ENCODE measurements around the gene MMADHC. TPM values are rescaled to one million over a fixed set of nuclear protein-coding genes. Genes with fewer than 3 reads are reported as not detected.

MMADHC gene
- 98.1 TPM for polyA plus RNA-seq
- long read RNA-seq, donor 1, transcript MMADHC-203 (7 exons, 1,726 nt) = minor isoform, 5 of 31 reads
- long read RNA-seq, donor 1, transcript MMADHC-201 (8 exons, 1,436 nt) = major isoform, 26 of 31 reads
- long read RNA-seq, donor 1, partial matches to known transcripts = 0 of 31 reads
- long read RNA-seq, donor 1, other reads (novel, unspliced or antisense) = 0 of 31 reads
- long read RNA-seq, donor 2, transcript MMADHC-201 (8 exons, 1,436 nt) = major isoform, 55 of 88 reads
- long read RNA-seq, donor 2, transcript MMADHC-203 (7 exons, 1,726 nt) = minor isoform, 9 of 88 reads
- long read RNA-seq, donor 2, partial matches to known transcripts = 23 of 88 reads
- long read RNA-seq, donor 2, other reads (novel, unspliced or antisense) = 0 of 88 reads
- long read RNA-seq, donor 3 = 0 reads
- long read RNA-seq, donor 4, transcript MMADHC-201 (8 exons, 1,436 nt) = major isoform, 10 of 10 reads
- long read RNA-seq, donor 4, partial matches to known transcripts = 0 of 10 reads
- long read RNA-seq, donor 4, other reads (novel, unspliced or antisense) = 0 of 10 reads
- long read RNA-seq, donor 5, transcript MMADHC-201 (8 exons, 1,436 nt) = major isoform, 25 of 28 reads
- long read RNA-seq, donor 5, partial matches to known transcripts = 0 of 28 reads
- long read RNA-seq, donor 5, other reads (novel, unspliced or antisense) = 0 of 28 reads
- long read RNA-seq, donor 6, transcript MMADHC-203 (7 exons, 1,726 nt) = minor isoform, 6 of 50 reads
- long read RNA-seq, donor 6, transcript MMADHC-201 (8 exons, 1,436 nt) = major isoform, 43 of 50 reads
- long read RNA-seq, donor 6, partial matches to known transcripts = 0 of 50 reads
- long read RNA-seq, donor 6, other reads (novel, unspliced or antisense) = 0 of 50 reads
- long read RNA-seq, donor 7, transcript MMADHC-201 (8 exons, 1,436 nt) = major isoform, 28 of 30 reads
- long read RNA-seq, donor 7, partial matches to known transcripts = 0 of 30 reads
- long read RNA-seq, donor 7, other reads (novel, unspliced or antisense) = 0 of 30 reads
- long read RNA-seq, donor 8, transcript MMADHC-203 (7 exons, 1,726 nt) = minor isoform, 8 of 71 reads
- long read RNA-seq, donor 8, transcript MMADHC-201 (8 exons, 1,436 nt) = major isoform, 48 of 71 reads
- long read RNA-seq, donor 8, partial matches to known transcripts = 15 of 71 reads
- long read RNA-seq, donor 8, other reads (novel, unspliced or antisense) = 0 of 71 reads
- long read RNA-seq, donor 9, transcript MMADHC-203 (7 exons, 1,726 nt) = minor isoform, 9 of 67 reads
- long read RNA-seq, donor 9, transcript MMADHC-201 (8 exons, 1,436 nt) = major isoform, 41 of 67 reads
- long read RNA-seq, donor 9, partial matches to known transcripts = 16 of 67 reads
- long read RNA-seq, donor 9, other reads (novel, unspliced or antisense) = 0 of 67 reads
- long read RNA-seq, donor 10, transcript MMADHC-201 (8 exons, 1,436 nt) = major isoform, 46 of 58 reads
- long read RNA-seq, donor 10, transcript MMADHC-203 (7 exons, 1,726 nt) = minor isoform, 6 of 58 reads
- long read RNA-seq, donor 10, partial matches to known transcripts = 6 of 58 reads
- long read RNA-seq, donor 10, other reads (novel, unspliced or antisense) = 0 of 58 reads
- long read RNA-seq, donor 11, transcript MMADHC-201 (8 exons, 1,436 nt) = major isoform, 35 of 39 reads
- long read RNA-seq, donor 11, partial matches to known transcripts = 0 of 39 reads
- long read RNA-seq, donor 11, other reads (novel, unspliced or antisense) = 0 of 39 reads

- WGBS (ENCODE audit: insufficient coverage, low lambda C conversion rate) = 0% methylated on average over 2 of the region's 45 CpGs
- Histone ChIP-seq H3K9me3 (ENCODE audit: control insufficient read depth, low read depth, low read length) (no peaks in the 10 kb centered on the region), H3K27ac (ENCODE audit: low read length) (peak within 1 kb of the TSS; percentile 99), H3K4me1 (ENCODE audit: control insufficient read depth, insufficient read depth, low read length) (peaks cover 4% of the 10 kb centered on the region), H3K4me3 (ENCODE audit: low read length) (peak within 1 kb of the TSS; percentile 91), H3K36me3 (ENCODE audit: control insufficient read depth, insufficient read depth, low read length) (peaks cover 5% of the 10 kb centered on the region), H3K27me3 (ENCODE audit: control insufficient read depth, insufficient read depth, low read length) (no peaks in the 10 kb centered on the region)
- DNase-seq = peak; percentile 97
These were observed at the start of gene MMADHC for GRCh38 chr2:149587220-149587949. Gene MMADHC (minus strand): TSS chr2:149587775. CDS start chr2:149587097, 678 bp downstream.

- WGBS (ENCODE audit: insufficient coverage, low lambda C conversion rate) = 40% methylated on average over 1 of the region's 5 CpGs
- no peak overlapping the region for H3K27ac ChIP-seq (ENCODE audit: low read length)
- no peaks in the 10 kb centered on the region for H3K27me3 ChIP-seq (ENCODE audit: control insufficient read depth, insufficient read depth, low read length)
- H3K9me3 ChIP-seq (ENCODE audit: control insufficient read depth, low read depth, low read length) = no peaks in the 10 kb centered on the region
- H3K36me3 ChIP-seq (ENCODE audit: control insufficient read depth, insufficient read depth, low read length) = no peaks in the 10 kb centered on the region
- H3K4me3 ChIP-seq (ENCODE audit: low read length) = no peak overlapping the region
- H3K4me1 ChIP-seq (ENCODE audit: control insufficient read depth, insufficient read depth, low read length) = no peaks in the 10 kb centered on the region
- DNase-seq = no peak
These were observed 46.5 kb upstream of the MMADHC start for GRCh38 chr2:149634103-149634502.

GRCh38 chr2:149630445-149630844 lies 42.9 kb upstream of the MMADHC start:
- no peak for DNase-seq

GRCh38 chr2:149629026-149629425 lies 41.5 kb upstream of the MMADHC start:
- Histone ChIP-seq H3K36me3 (ENCODE audit: control insufficient read depth, insufficient read depth, low read length) (no peaks in the 10 kb centered on the region), H3K4me1 (ENCODE audit: control insufficient read depth, insufficient read depth, low read length) (no peaks in the 10 kb centered on the region), H3K27ac (ENCODE audit: low read length) (no peak overlapping the region), H3K4me3 (ENCODE audit: low read length) (no peak overlapping the region), H3K9me3 (ENCODE audit: control insufficient read depth, low read depth, low read length) (no peaks in the 10 kb centered on the region), H3K27me3 (ENCODE audit: control insufficient read depth, insufficient read depth, low read length) (no peaks in the 10 kb centered on the region)
- DNase-seq = no peak

More at GRCh38 chr2:149630445-149630844, 42.9 kb upstream of the MMADHC start:
- Histone ChIP-seq H3K27me3 (ENCODE audit: control insufficient read depth, insufficient read depth, low read length) (no peaks in the 10 kb centered on the region), H3K4me3 (ENCODE audit: low read length) (no peak overlapping the region), H3K9me3 (ENCODE audit: control insufficient read depth, low read depth, low read length) (no peaks in the 10 kb centered on the region), H3K36me3 (ENCODE audit: control insufficient read depth, insufficient read depth, low read length) (no peaks in the 10 kb centered on the region), H3K27ac (ENCODE audit: low read length) (no peak overlapping the region), H3K4me1 (ENCODE audit: control insufficient read depth, insufficient read depth, low read length) (no peaks in the 10 kb centered on the region)
- no CpG with 5 or more reads among the region's 1 CpG for WGBS (ENCODE audit: insufficient coverage, low lambda C conversion rate)

GRCh38 chr2:149627111-149627801 lies 39.7 kb upstream of the MMADHC start:
- no peaks in the 10 kb centered on the region for H3K9me3 ChIP-seq (ENCODE audit: control insufficient read depth, low read depth, low read length)

GRCh38 chr2:149625671-149626070 lies 38.1 kb upstream of the MMADHC start:
- no peaks in the 10 kb centered on the region for H3K4me1 ChIP-seq (ENCODE audit: control insufficient read depth, insufficient read depth, low read length)
- H3K27me3 ChIP-seq (ENCODE audit: control insufficient read depth, insufficient read depth, low read length) = no peaks in the 10 kb centered on the region
- H3K9me3 ChIP-seq (ENCODE audit: control insufficient read depth, low read depth, low read length) = no peaks in the 10 kb centered on the region
- H3K27ac ChIP-seq (ENCODE audit: low read length) = no peak overlapping the region
- H3K36me3 ChIP-seq (ENCODE audit: control insufficient read depth, insufficient read depth, low read length) = no peaks in the 10 kb centered on the region
- WGBS (ENCODE audit: insufficient coverage, low lambda C conversion rate) = no CpG with 5 or more reads among the region's 2 CpGs
- no peak overlapping the region for H3K4me3 ChIP-seq (ENCODE audit: low read length)
- no peak for DNase-seq

More at GRCh38 chr2:149627111-149627801, 39.7 kb upstream of the MMADHC start:
- Histone ChIP-seq H3K27me3 (ENCODE audit: control insufficient read depth, insufficient read depth, low read length) (no peaks in the 10 kb centered on the region), H3K4me3 (ENCODE audit: low read length) (no peak overlapping the region), H3K27ac (ENCODE audit: low read length) (no peak overlapping the region), H3K4me1 (ENCODE audit: control insufficient read depth, insufficient read depth, low read length) (no peaks in the 10 kb centered on the region), H3K36me3 (ENCODE audit: control insufficient read depth, insufficient read depth, low read length) (no peaks in the 10 kb centered on the region)
- no peak for DNase-seq
- 100% methylated on average over 1 of the region's 1 CpG for WGBS (ENCODE audit: insufficient coverage, low lambda C conversion rate)

GRCh38 chr2:149625271-149625670 lies 37.7 kb upstream of the MMADHC start:
- 51% methylated on average over 3 of the region's 3 CpGs for WGBS (ENCODE audit: insufficient coverage, low lambda C conversion rate)
- Histone ChIP-seq H3K27ac (ENCODE audit: low read length) (no peak overlapping the region), H3K27me3 (ENCODE audit: control insufficient read depth, insufficient read depth, low read length) (no peaks in the 10 kb centered on the region), H3K9me3 (ENCODE audit: control insufficient read depth, low read depth, low read length) (no peaks in the 10 kb centered on the region), H3K4me1 (ENCODE audit: control insufficient read depth, insufficient read depth, low read length) (no peaks in the 10 kb centered on the region), H3K4me3 (ENCODE audit: low read length) (no peak overlapping the region), H3K36me3 (ENCODE audit: control insufficient read depth, insufficient read depth, low read length) (no peaks in the 10 kb centered on the region)
- DNase-seq = no peak

GRCh38 chr2:149622343-149622742 lies 34.8 kb upstream of the MMADHC start:
- no peaks in the 10 kb centered on the region for H3K27me3 ChIP-seq (ENCODE audit: control insufficient read depth, insufficient read depth, low read length)
- no peaks in the 10 kb centered on the region for H3K36me3 ChIP-seq (ENCODE audit: control insufficient read depth, insufficient read depth, low read length)
- DNase-seq = no peak
- no CpG with 5 or more reads among the region's 1 CpG for WGBS (ENCODE audit: insufficient coverage, low lambda C conversion rate)
- H3K27ac ChIP-seq (ENCODE audit: low read length) = no peak overlapping the region
- H3K9me3 ChIP-seq (ENCODE audit: control insufficient read depth, low read depth, low read length) = no peaks in the 10 kb centered on the region
- H3K4me1 ChIP-seq (ENCODE audit: control insufficient read depth, insufficient read depth, low read length) = no peaks in the 10 kb centered on the region
- H3K4me3 ChIP-seq (ENCODE audit: low read length) = no peak overlapping the region

GRCh38 chr2:149617476-149617875 lies 29.9 kb upstream of the MMADHC start:
- Histone ChIP-seq H3K27me3 (ENCODE audit: control insufficient read depth, insufficient read depth, low read length) (no peaks in the 10 kb centered on the region), H3K27ac (ENCODE audit: low read length) (no peak overlapping the region), H3K4me1 (ENCODE audit: control insufficient read depth, insufficient read depth, low read length) (no peaks in the 10 kb centered on the region), H3K4me3 (ENCODE audit: low read length) (no peak overlapping the region), H3K36me3 (ENCODE audit: control insufficient read depth, insufficient read depth, low read length) (no peaks in the 10 kb centered on the region), H3K9me3 (ENCODE audit: control insufficient read depth, low read depth, low read length) (no peaks in the 10 kb centered on the region)
- DNase-seq = no peak
